Small intestine (tissue), 7 donors: ENCODE measurements around the gene PPARA. TPM values are rescaled to one million over a fixed set of nuclear protein-coding genes. Genes with fewer than 3 reads are reported as not detected.
A peak's percentile ranks its signal among the peaks of the same experiment; 100 is the strongest.

Experiments used
- DNase-seq, 2 donors: peaks; one replicate each; pipeline versions ENCODE4 v3.0.0 to v3.0.0-alpha.2; 2013
- FAIRE-seq: peaks from 2 replicates; lab custom pipeline; 2012; peaks lifted over from hg19 to GRCh38; lab: Jason Lieb, UNC
- H3K27ac ChIP-seq, 3 donors: one replicate each; pipeline ENCODE4 v1.5.1; 2013; ENCODE audit warnings: low read length in 2 of 3, mild to moderate bottlenecking in 2 of 3, control low read depth in 1 of 3, inconsistent platforms in 1 of 3, low read depth in 1 of 3, moderate library complexity in 1 of 3
- H3K27me3 ChIP-seq, 3 donors: one replicate each; pipeline ENCODE4 v1.6.1; 2013; ENCODE audit warnings: low read length in 3 of 3, inconsistent platforms in 1 of 3; ENCODE audit not compliant: control insufficient read depth in 3 of 3, insufficient read depth in 3 of 3
- H3K36me3 ChIP-seq, 3 donors: one replicate each; pipeline ENCODE4 v1.6.1; 2013; ENCODE audit warnings: low read length in 3 of 3, inconsistent platforms in 1 of 3, low read depth in 1 of 3, mild to moderate bottlenecking in 1 of 3, moderate library complexity in 1 of 3; ENCODE audit not compliant: control insufficient read depth in 3 of 3, insufficient read depth in 2 of 3
- H3K4me1 ChIP-seq, 3 donors: one replicate each; pipeline ENCODE4 v1.6.1; 2013; ENCODE audit warnings: low read length in 2 of 3, inconsistent platforms in 1 of 3, low read depth in 1 of 3, mild to moderate bottlenecking in 1 of 3, moderate library complexity in 1 of 3; ENCODE audit not compliant: control insufficient read depth in 3 of 3, insufficient read depth in 2 of 3
- H3K4me3 ChIP-seq, 3 donors: one replicate each; pipeline ENCODE4 v1.5.1; 2013; ENCODE audit warnings: low read length in 3 of 3, control low read depth in 1 of 3, inconsistent platforms in 1 of 3, low read depth in 1 of 3, mild to moderate bottlenecking in 1 of 3, moderate library complexity in 1 of 3
- H3K9me3 ChIP-seq, 2 donors: one replicate each; pipeline ENCODE4 v1.6.1; 2013; ENCODE audit warnings: low read depth in 1 of 2, low read length in 1 of 2; ENCODE audit not compliant: control insufficient read depth in 2 of 2, insufficient read depth in 1 of 2
- WGBS, 3 donors: extraction: QIAGEN DNeasy Blood & Tissue Kit; methylation state at CpG; one replicate each; pipeline ENCODE4 v1.1.7; 2013; 5-methylcytosine and 5-hydroxymethylcytosine counted together
- polyA plus RNA-seq, 4 donors: library from polyadenylated mRNA; stranded (reverse) in 3 of 4; unstranded in 1 of 4; fragments of 200-250 nt in 3 of 4; fragments of 120-200 nt in 1 of 4; gene quantifications; one replicate each; pipeline versions ENCODE4 v1.2.1 to v1.2.3, GENCODE V29; 2013
- donor health status: healthy with polysubstance abuse.
- donor health status: control.
- donor health status: control.
- donor health status: Bipolar disorder and iron deficiency.
- donor health status: healthy.

Gene PPARA
- polyA plus RNA-seq, 4 donors: 19.9 to 53.6 (median 23.0) TPM

DNA sequence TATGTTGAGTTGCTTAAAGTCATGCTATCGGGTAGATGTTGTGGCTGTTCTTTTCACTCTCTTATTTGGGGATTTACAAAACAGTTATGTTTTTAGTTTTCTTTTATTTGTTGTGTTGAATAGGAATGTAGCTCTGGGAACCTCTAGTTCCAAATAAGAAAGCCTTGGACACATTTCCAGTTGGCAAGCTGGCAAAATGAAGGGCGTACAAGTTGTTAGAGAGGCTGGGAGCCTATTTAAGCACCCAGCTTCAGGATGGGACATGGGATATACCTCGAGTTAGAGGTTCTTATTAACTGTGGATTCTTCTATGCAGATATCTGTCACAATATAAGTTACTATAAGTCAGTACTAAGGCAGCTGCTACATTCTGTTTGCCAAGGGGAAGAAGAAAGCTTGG, 22.8 kb downstream of the PPARA start:
- Histone ChIP-seq H3K27me3 (no peaks in the 10 kb centered on the region), H3K36me3 (peaks cover 0 to 36% (median 2%) of the 10 kb centered on the region in 3 donors), H3K9me3 (peaks cover 0 to 32% of the 10 kb centered on the region in 2 donors), H3K27ac (no peak overlapping the region), H3K4me1 (peaks cover 0 to 17% (median 0%) of the 10 kb centered on the region in 3 donors), H3K4me3 (no peak overlapping the region)
- 75 to 84% (median 79%) methylated on average over 3 of the region's 3 CpGs for WGBS, 3 donors
- no peak for FAIRE-seq
- no peak for DNase-seq

DNA sequence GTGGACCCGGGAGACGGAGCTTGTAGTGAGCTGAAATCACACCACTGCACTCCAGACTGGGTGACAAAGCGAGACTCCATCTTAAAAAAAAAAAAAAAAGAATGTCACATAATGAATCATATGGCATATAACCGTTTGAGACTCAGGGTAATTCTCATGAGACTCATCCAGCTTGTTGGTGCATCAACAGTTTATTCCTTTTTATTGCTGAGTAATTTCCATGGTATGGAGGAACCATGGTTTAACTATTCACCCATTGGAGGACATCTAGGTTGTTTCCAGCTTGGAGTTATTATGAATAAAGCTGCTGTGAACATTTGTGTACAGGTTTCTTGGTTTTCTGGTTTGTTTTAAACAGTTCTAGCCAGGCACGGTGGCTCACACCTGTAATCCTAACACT, 25.3 kb downstream of the PPARA start:
- Histone ChIP-seq H3K27me3 (no peaks in the 10 kb centered on the region), H3K36me3 (peaks cover 11 to 43% (median 17%) of the 10 kb centered on the region in 3 donors), H3K27ac (no peak overlapping the region), H3K4me3 (no peak overlapping the region), H3K4me1 (peaks cover 0 to 14% (median 0%) of the 10 kb centered on the region in 3 donors), H3K9me3 (peaks cover 0 to 36% of the 10 kb centered on the region in 2 donors)
- WGBS, 3 donors: 88 to 91% (median 90%) methylated on average over 5 of the region's 5 CpGs
- DNase-seq (no peak), FAIRE-seq (no peak)

DNA sequence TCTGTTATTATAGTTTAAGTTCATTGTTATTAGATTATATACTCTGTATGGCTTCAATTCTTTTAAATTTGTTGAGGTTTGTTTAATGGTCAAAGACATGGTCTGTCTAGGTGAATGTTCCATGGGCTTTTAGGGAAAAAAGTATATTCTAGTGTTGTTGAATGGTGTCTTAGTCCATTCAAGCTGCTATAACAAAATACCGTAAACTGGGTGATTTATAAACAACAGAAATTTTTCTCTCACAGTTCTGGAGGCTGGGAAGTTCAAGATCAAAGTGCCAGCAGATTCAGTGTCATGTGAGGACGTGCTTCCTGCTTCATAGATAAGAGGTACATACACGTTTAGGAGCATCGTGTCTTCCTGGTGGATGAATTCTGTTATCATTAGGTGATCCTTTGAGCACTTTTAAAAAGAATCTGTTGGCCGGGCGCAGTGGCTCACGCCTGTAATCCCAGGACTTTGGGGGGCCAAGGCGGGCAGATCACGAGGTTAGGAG, 26.2 kb downstream of the PPARA start:
- whole genome bisulfite sequencing, 3 donors: 84 to 87% (median 86%) methylated on average over 9 of the region's 9 CpGs
- H3K27me3 ChIP-seq: no peaks in the 10 kb centered on the region
- peaks cover 13 to 47% (median 24%) of the 10 kb centered on the region in 3 donors for H3K36me3 ChIP-seq
- H3K4me3 ChIP-seq: no peak overlapping the region
- FAIRE-seq (no peak), DNase-seq (no peak)
- H3K4me1 ChIP-seq: peaks cover 0 to 6% (median 0%) of the 10 kb centered on the region in 3 donors
- H3K9me3 ChIP-seq: peaks cover 0 to 41% of the 10 kb centered on the region in 2 donors
- H3K27ac ChIP-seq: no peak overlapping the region

DNA sequence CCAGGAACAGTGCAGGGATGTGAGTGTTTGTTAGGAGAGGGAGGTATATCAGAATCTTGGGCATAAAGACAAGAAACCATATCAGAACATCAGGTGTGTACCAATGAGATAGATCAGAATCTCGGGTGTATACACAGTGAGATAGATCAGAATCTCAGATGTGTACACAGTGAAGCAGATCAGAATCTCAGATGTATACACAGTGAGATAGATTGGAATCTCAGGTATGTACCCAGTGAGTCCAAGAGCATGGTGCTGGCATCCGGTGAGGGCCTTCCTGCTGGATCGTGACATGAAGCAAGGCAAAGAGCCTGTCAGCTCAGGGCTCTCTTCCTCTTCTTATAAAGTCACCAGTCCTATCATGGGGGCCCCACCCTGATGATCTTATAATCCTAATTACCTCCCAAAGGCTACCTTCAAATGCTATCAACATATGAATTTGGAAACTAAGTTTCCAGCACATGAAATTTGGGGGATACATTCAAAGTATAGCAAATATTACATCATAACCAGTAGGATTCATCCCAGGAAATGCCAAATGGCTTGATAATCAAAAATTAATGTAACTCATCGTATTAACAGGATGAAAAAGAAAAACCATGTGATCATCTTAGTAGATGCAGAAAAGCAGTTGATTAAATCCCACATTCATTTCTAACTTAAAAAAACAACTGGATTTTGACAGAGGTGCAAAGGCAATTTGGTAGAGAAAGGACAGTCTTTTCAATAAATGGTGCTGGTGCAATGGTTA, 28.6 kb downstream of the PPARA start:
- peaks cover 0 to 48% of the 10 kb centered on the region in 2 donors for H3K9me3 ChIP-seq
- no peak overlapping the region for H3K27ac ChIP-seq
- FAIRE-seq (no peak), DNase-seq (no peak)
- no peaks in the 10 kb centered on the region for H3K27me3 ChIP-seq
- H3K4me3 ChIP-seq: no peak overlapping the region
- H3K4me1 ChIP-seq: no peaks in the 10 kb centered on the region
- 94 to 98% (median 97%) methylated on average over 4 of the region's 4 CpGs for WGBS, 3 donors
- peaks cover 13 to 55% (median 25%) of the 10 kb centered on the region in 3 donors for H3K36me3 ChIP-seq

DNA sequence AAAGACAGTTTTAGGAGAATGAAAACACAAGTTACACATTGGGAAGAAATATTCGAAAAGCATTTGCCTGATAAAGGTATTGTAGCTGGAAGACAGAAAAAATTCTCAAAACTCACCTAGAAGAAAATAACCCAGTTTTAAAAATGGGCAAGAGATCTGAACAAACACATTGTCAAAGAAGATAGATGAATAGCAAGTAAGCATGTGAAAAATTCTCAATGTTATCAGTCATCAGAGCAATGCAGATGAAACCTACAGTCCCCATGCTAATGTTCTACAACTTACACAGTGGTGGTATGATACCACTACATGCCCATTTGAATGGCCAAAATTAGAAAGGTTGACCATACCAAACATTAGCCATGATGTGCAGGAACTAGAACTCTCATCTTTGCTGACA, 29.4 kb downstream of the PPARA start:
- H3K9me3 ChIP-seq: peaks cover 0 to 54% of the 10 kb centered on the region in 2 donors
- no peaks in the 10 kb centered on the region for H3K4me1 ChIP-seq
- FAIRE-seq (no peak), DNase-seq (no peak)
- no peaks in the 10 kb centered on the region for H3K27me3 ChIP-seq
- H3K4me3 ChIP-seq: no peak overlapping the region
- no peak overlapping the region for H3K27ac ChIP-seq
- 94 to 97% (median 94%) methylated on average over 1 of the region's 1 CpG for WGBS, 3 donors
- H3K36me3 ChIP-seq: peaks cover 13 to 59% (median 25%) of the 10 kb centered on the region in 3 donors

DNA sequence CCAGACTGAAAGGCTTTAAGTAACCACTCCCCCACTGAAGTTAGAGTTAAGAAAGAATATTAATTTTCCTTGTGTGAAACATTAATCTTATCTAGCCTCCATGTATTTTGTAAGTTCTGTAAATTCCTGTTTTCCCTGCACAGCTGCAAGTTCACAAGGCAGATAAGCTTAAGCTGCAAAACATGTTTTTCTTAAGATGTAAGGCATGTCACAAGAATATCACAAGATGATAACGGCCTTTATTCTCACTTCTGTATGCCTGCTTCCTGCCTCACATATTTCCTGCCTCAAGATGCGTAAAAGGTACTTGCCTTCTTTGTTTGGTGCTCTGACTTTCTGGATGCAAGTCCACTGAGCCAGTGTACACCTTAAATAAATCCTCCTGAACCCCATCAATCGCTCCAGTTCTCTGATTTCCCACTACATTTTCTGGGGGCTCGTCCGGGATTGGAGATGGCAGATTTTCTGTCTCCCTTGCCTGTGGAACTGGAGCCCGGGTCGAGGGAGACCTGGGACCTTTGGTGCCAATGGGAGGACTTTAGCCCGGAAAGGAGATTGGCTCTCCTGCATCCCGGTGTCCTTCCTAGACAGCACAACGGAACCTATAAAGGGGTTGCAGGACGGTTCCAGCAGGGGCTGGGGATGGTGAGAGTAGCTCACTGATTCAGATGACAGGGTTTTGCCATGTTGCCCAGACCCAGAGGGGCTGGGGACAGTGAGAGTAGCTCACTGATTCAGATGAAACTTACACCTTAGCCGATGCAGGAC, 30.2 kb downstream of the PPARA start:
- Histone ChIP-seq H3K4me1 (no peaks in the 10 kb centered on the region), H3K27me3 (no peaks in the 10 kb centered on the region), H3K27ac (no peak overlapping the region), H3K4me3 (no peak overlapping the region), H3K36me3 (peaks cover 13 to 58% (median 25%) of the 10 kb centered on the region in 3 donors), H3K9me3 (peaks cover 0 to 57% of the 10 kb centered on the region in 2 donors)
- no peak for FAIRE-seq
- WGBS, 3 donors: 97% methylated on average over 12 of the region's 12 CpGs
- peak in 1 of 2 donors; percentile 49 for DNase-seq

DNA sequence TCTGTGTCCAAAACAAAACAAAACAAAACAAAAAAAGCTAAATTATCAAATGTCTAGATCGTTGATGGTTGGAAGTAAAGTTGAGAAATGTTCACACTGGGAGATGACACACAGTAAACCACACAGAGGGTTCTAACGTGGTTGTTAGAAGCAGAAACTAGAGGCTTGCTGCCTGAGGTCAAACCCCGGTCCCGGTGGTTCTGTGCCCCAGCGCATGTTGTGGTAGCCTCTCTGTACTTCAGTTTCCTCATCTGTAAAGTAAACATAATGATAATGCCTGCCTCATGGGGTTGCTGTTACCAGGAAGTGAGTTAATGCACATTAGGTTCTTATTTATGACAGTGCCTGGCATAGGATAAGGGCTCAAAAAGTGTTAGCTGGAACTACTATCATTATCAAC, 33.4 kb downstream of the PPARA start:
- no peaks in the 10 kb centered on the region for H3K27me3 ChIP-seq
- H3K27ac ChIP-seq: no peak overlapping the region
- H3K36me3 ChIP-seq: peaks cover 9 to 58% (median 17%) of the 10 kb centered on the region in 3 donors
- 69 to 77% (median 72%) methylated on average over 5 of the region's 5 CpGs for WGBS, 3 donors
- peaks cover 0 to 43% of the 10 kb centered on the region in 2 donors for H3K9me3 ChIP-seq
- DNase-seq: no peak
- peaks cover 0 to 6% (median 2%) of the 10 kb centered on the region in 3 donors for H3K4me1 ChIP-seq
- FAIRE-seq: no peak
- H3K4me3 ChIP-seq: no peak overlapping the region

DNA sequence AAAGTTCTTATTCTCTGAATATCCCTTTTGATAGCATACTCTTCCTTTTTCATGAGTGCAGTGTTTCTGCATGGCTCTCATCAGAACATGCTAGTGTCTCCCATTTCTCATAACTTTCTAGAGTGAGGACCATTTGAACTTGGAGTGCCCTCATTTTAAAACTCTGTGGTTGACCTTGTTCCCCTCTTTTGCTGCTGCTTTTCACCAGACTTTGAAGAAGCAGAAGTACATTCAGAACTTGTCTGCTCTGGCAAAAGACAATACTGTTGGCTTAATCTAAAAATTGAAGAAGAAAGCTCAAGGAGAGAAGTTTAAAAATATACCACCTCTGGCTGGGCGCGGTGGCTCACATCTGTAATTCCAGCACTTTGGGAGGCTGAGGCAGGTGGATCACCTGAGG, 35.0 kb downstream of the PPARA start:
- DNase-seq: no peak
- Histone ChIP-seq H3K4me1 (peaks cover 0 to 12% (median 2%) of the 10 kb centered on the region in 3 donors), H3K36me3 (peaks cover 4 to 58% (median 10%) of the 10 kb centered on the region in 3 donors), H3K27ac (no peak overlapping the region), H3K27me3 (no peaks in the 10 kb centered on the region), H3K9me3 (peaks cover 0 to 35% of the 10 kb centered on the region in 2 donors), H3K4me3 (no peak overlapping the region)
- WGBS, 3 donors: 95 to 100% (median 100%) methylated on average over 2 of the region's 2 CpGs
- FAIRE-seq: no peak
